SU-DHL-6 (cell line): Measurements from ENCODE around the gene C19orf53.

ENCODE experiments used
- H2AFZ ChIP-seq: fragments of 200-600 bp; sonication (generic); 2 replicates; pipeline ENCODE4 v1.6.1; 2014; ENCODE audit warnings: low read depth, mild to moderate bottlenecking, moderate library complexity, mixed read lengths, antibody characterized with exemption, low read length; ENCODE audit not compliant: severe bottlenecking
- H3F3A ChIP-seq: fragments of 200-600 bp; shearing (Covaris generic); 2 replicates; pipeline ENCODE4 v1.6.0; 2016; ENCODE audit warnings: antibody characterized with exemption, mild to moderate bottlenecking; ENCODE audit not compliant: insufficient read depth
- H3K27ac ChIP-seq: fragments of 200-600 bp; sonication (generic); 2 replicates; pipeline ENCODE4 v1.5.1; 2016; ENCODE audit warnings: low read depth, mild to moderate bottlenecking, low read length, moderate library complexity, mixed read lengths
- H3K27me3 ChIP-seq: fragments of 200-600 bp; sonication (generic), shearing (Covaris generic); 2 replicates; pipeline ENCODE4 v1.6.0; 2014; ENCODE audit warnings: mild to moderate bottlenecking, low read length
- H3K36me3 ChIP-seq: fragments of 200-600 bp; sonication (generic); 2 replicates; pipeline ENCODE4 v1.6.1; 2014; ENCODE audit warnings: mild to moderate bottlenecking, low read length, mixed read lengths
- H3K4me2 ChIP-seq: fragments of 300-600, 200-600 bp; shearing (Covaris generic), sonication (generic); 2 replicates; pipeline ENCODE4 v1.6.0; 2014; ENCODE audit warnings: low read length, low read depth, mild to moderate bottlenecking; ENCODE audit not compliant: poor library complexity, severe bottlenecking
- H3K4me3 ChIP-seq: fragments of 200-600 bp; sonication (generic); 2 replicates; pipeline ENCODE4 v1.5.1; 2014; ENCODE audit warnings: antibody characterized with exemption, low read length, mild to moderate bottlenecking, mixed read lengths; ENCODE audit not compliant: insufficient read depth, poor library complexity, severe bottlenecking
- H3K79me2 ChIP-seq: fragments of 200-600 bp; sonication (generic); 2 replicates; pipeline ENCODE4 v1.6.1; 2014; ENCODE audit warnings: mild to moderate bottlenecking, low read length, moderate library complexity; ENCODE audit not compliant: insufficient read depth
- H3K9ac ChIP-seq: fragments of 200-600 bp; sonication (generic); 2 replicates; pipeline ENCODE4 v1.7.0; 2014; ENCODE audit warnings: mild to moderate bottlenecking, low read length
- H3K9me2 ChIP-seq: fragments of 200-600 bp; sonication (generic); replicated peaks from 2 replicates; pipeline ENCODE4 v1.6.1; 2014; ENCODE audit warnings: low read length; ENCODE audit not compliant: insufficient read depth
- H3K9me3 ChIP-seq: fragments of 200-600 bp; sonication (generic); 2 replicates; pipeline ENCODE4 v1.6.1; 2014; ENCODE audit warnings: low read length, mixed read lengths; ENCODE audit not compliant: insufficient read depth
- H4K20me1 ChIP-seq: fragments of 200-600 bp; sonication (generic); 2 replicates; pipeline ENCODE4 v1.6.1; 2014; ENCODE audit warnings: low read depth, mild to moderate bottlenecking, antibody characterized with exemption, low read length, moderate library complexity, mixed read lengths
- CTCF ChIP-seq: fragments of 200-600 bp; sonication (generic); IDR thresholded peaks from one replicate; pipeline ENCODE4 v1.5.1; 2017; ENCODE audit warnings: antibody characterized with exemption, mild to moderate bottlenecking, low read length, moderate library complexity; ENCODE audit not compliant: insufficient read depth, poor library complexity, severe bottlenecking
- EZH2phosphoT487 ChIP-seq: fragments of 200-600 bp; sonication (generic), shearing (Covaris generic); conservative IDR thresholded peaks from 2 replicates; pipeline ENCODE4 v1.6.1; 2018; ENCODE audit warnings: mild to moderate bottlenecking, antibody characterized with exemption, low read length, moderate library complexity, mixed read lengths

The C19orf53 gene

GRCh38 chr19:13729859-13730258, 44.4 kb upstream of the C19orf53 start:
- H3K36me3 ChIP-seq, result no peaks in the 10 kb centered on the region
- H3K9ac ChIP-seq, result no peak overlapping the region
- H3K27me3 ChIP-seq, result no peaks in the 10 kb centered on the region
- 0 out of 2 replicates have a peak, but pooled peaks cover 4% of the 10 kb centered on the region for H3F3A ChIP-seq
- H3K27ac ChIP-seq, result no peak overlapping the region
- no peaks in the 10 kb centered on the region for H3K79me2 ChIP-seq
- TF ChIP-seq EZH2phosphoT487 (no peak), CTCF (no peak)
- no peaks in the 10 kb centered on the region for H4K20me1 ChIP-seq
- H3K4me3 ChIP-seq, result no peak overlapping the region
- peak overlapping the region; percentile 92 for H2AFZ ChIP-seq
- no peaks in the 10 kb centered on the region for H3K9me3 ChIP-seq
- no peaks in the 10 kb centered on the region for H3K9me2 ChIP-seq
- H3K4me2 ChIP-seq, result peak overlapping the region; percentile 96

GRCh38 chr19:13731147-13731964, 42.9 kb upstream of the C19orf53 start:
- peak overlapping the region; percentile 34 for H3K27ac ChIP-seq

GRCh38 chr19:13732337-13732736, 41.9 kb upstream of the C19orf53 start:
- no peak overlapping the region for H3K27ac ChIP-seq
- peak overlapping the region; percentile 85 for H3K4me3 ChIP-seq
- TF ChIP-seq EZH2phosphoT487, result no peak
- TF ChIP-seq CTCF, result no peak

More at GRCh38 chr19:13731147-13731964, 42.9 kb upstream of the C19orf53 start:
- Histone ChIP-seq H3K9me3 (no peaks in the 10 kb centered on the region), H3F3A (0 out of 2 replicates have a peak, but pooled peaks cover 4% of the 10 kb centered on the region), H3K9ac (peak overlapping the region; percentile 81), H3K36me3 (no peaks in the 10 kb centered on the region), H3K79me2 (no peaks in the 10 kb centered on the region), H3K9me2 (no peaks in the 10 kb centered on the region), H3K27me3 (no peaks in the 10 kb centered on the region), H4K20me1 (no peaks in the 10 kb centered on the region), H3K4me3 (peak overlapping the region; percentile 85), H2AFZ (peak overlapping the region; percentile 92), H3K4me2 (peak overlapping the region; percentile 96)
- no peak for TF ChIP-seq CTCF
- TF ChIP-seq EZH2phosphoT487, result no peak

More at GRCh38 chr19:13732337-13732736, 41.9 kb upstream of the C19orf53 start:
- Histone ChIP-seq H4K20me1 (no peaks in the 10 kb centered on the region), H3K27me3 (no peaks in the 10 kb centered on the region), H2AFZ (no peak overlapping the region), H3K9ac (peak overlapping the region; percentile 81), H3K79me2 (no peaks in the 10 kb centered on the region), H3K9me3 (no peaks in the 10 kb centered on the region), H3K9me2 (no peaks in the 10 kb centered on the region), H3K36me3 (no peaks in the 10 kb centered on the region), H3K4me2 (peak overlapping the region; percentile 96), H3F3A (0 out of 2 replicates have a peak, but pooled peaks cover 4% of the 10 kb centered on the region)
